Endothelial cell of umbilical vein (primary cell): Measurements from ENCODE around the gene FERMT2. TPM values are rescaled to one million over a fixed set of nuclear protein-coding genes. Genes with fewer than 3 reads are reported as not detected.

ENCODE experiments used
- BruUV-seq: library from RNA; stranded (reverse); fragments of 400-500 nt; replicated peaks from 2 replicates; lab custom pipeline; 2021; lab: Mats Ljungman, UMichigan
- CTCF ChIA-PET: fragments of 300-600, 350-600 bp; sonication (Branson Sonifier 250); formaldehyde crosslinking; loops from one replicate; lab custom pipeline; 2021; ENCODE audit warnings: antibody characterized with exemption, inconsistent platforms; lab: Charles Lee
- POLR2A ChIA-PET: fragments of 300-600, 350-600 bp; sonication (Branson Sonifier 250); formaldehyde crosslinking; loops from one replicate; lab custom pipeline; 2021; ENCODE audit warnings: antibody characterized with exemption, inconsistent platforms; lab: Charles Lee
- DNase-seq: peaks from one replicate; pipeline ENCODE4 v3.0.0-alpha.2; 2011; ENCODE audit warnings: low read depth, low spot score
- FAIRE-seq: peaks from 2 replicates; lab custom pipeline; 2011; peaks lifted over from hg19 to GRCh38; lab: Jason Lieb, UNC
- H2AFZ ChIP-seq: 2 replicates; pipeline ENCODE4 v1.6.0; 2012; ENCODE audit warnings: low read depth, low read length, control low read depth, inconsistent platforms
- H3K27ac ChIP-seq: 2 replicates; pipeline ENCODE4 v1.5.1; 2011; ENCODE audit warnings: low read depth, mild to moderate bottlenecking, control low read depth, low read length, moderate library complexity; ENCODE audit not compliant: insufficient read depth
- H3K27me3 ChIP-seq, 2 experiments: 2 replicates each; pipeline versions ENCODE4 v1.6.0 to v1.6.1; 2011; ENCODE audit warnings: low read length in 2 of 2, mixed read lengths in 1 of 2; ENCODE audit not compliant: control insufficient read depth in 2 of 2, insufficient read depth in 2 of 2
- H3K36me3 ChIP-seq, 2 experiments: 2 replicates in 1 of 2; 3 replicates in 1 of 2; pipeline ENCODE4 v1.5.1; 2011; ENCODE audit warnings: low read length in 2 of 2, mild to moderate bottlenecking in 1 of 2, moderate library complexity in 1 of 2; ENCODE audit not compliant: control insufficient read depth in 2 of 2, insufficient read depth in 2 of 2; ENCODE audit errors: extremely low read depth in 1 of 2
- H3K4me1 ChIP-seq: 3 replicates; pipeline ENCODE4 v1.5.1; 2011; ENCODE audit warnings: mild to moderate bottlenecking, low read length; ENCODE audit not compliant: control insufficient read depth, insufficient read depth; ENCODE audit errors: extremely low read depth
- H3K4me2 ChIP-seq: 2 replicates; pipeline ENCODE4 v1.6.1; 2011; ENCODE audit warnings: low read length, control low read depth, mixed read lengths; ENCODE audit not compliant: insufficient read depth
- H3K4me3 ChIP-seq, 3 experiments: fragments of 200-600 bp in 1 of 3; sonication (generic), shearing (Covaris generic) in 1 of 3; replicated peaks in 1 of 3; 2 replicates each; pipeline ENCODE4 v1.5.1; 2011 to 2016; ENCODE audit warnings: control low read depth in 3 of 3, low read length in 3 of 3, mild to moderate bottlenecking in 2 of 3, inconsistent platforms in 1 of 3, low read depth in 1 of 3, moderate library complexity in 1 of 3; ENCODE audit not compliant: insufficient read depth in 1 of 3
- H3K79me2 ChIP-seq: 2 replicates; pipeline ENCODE4 v1.6.0; 2012; ENCODE audit warnings: low read length, inconsistent platforms; ENCODE audit not compliant: control insufficient read depth, insufficient read depth
- H3K9ac ChIP-seq: replicated peaks from 2 replicates; pipeline ENCODE3; 2011; ENCODE audit warnings: low read length, control low read depth; ENCODE audit not compliant: insufficient read depth; ENCODE audit errors: extremely low read depth
- H3K9me1 ChIP-seq: replicated peaks from 3 replicates; pipeline ENCODE4 v1.6.0; 2011; ENCODE audit warnings: mild to moderate bottlenecking, low read length; ENCODE audit not compliant: control insufficient read depth, insufficient read depth; ENCODE audit errors: extremely low read depth
- H3K9me3 ChIP-seq: replicated peaks from 2 replicates; pipeline ENCODE4 v1.5.1; 2012; ENCODE audit warnings: low read length, inconsistent platforms; ENCODE audit not compliant: control insufficient read depth, insufficient read depth
- H4K20me1 ChIP-seq: replicated peaks from 2 replicates; pipeline ENCODE3; 2011; ENCODE audit warnings: mild to moderate bottlenecking, low read length; ENCODE audit not compliant: control insufficient read depth, insufficient read depth; ENCODE audit errors: extremely low read depth
- CTCF ChIP-seq, 2 donors: IDR thresholded peaks; 1 replicate in 1 of 2; 2 replicates in 1 of 2; pipeline ENCODE4 v1.5.1; 2011; ENCODE audit warnings: low read length in 2 of 2, mild to moderate bottlenecking in 2 of 2, moderate library complexity in 2 of 2, control low read depth in 1 of 2, inconsistent platforms in 1 of 2, low read depth in 1 of 2; ENCODE audit not compliant: insufficient read depth in 1 of 2; ENCODE audit errors: extremely low read depth in 1 of 2
- EZH2 ChIP-seq: IDR thresholded peaks from 2 replicates; pipeline ENCODE4 v1.6.1; 2012; ENCODE audit warnings: borderline replicate concordance, low read depth, mild to moderate bottlenecking, moderate library complexity, low read length, inconsistent platforms; ENCODE audit not compliant: severe bottlenecking
- FOS ChIP-seq: IDR thresholded peaks from 2 replicates; pipeline ENCODE4 v1.6.1; 2011; ENCODE audit warnings: mild to moderate bottlenecking, low read length, moderate library complexity, borderline replicate concordance; ENCODE audit not compliant: insufficient read depth
- GATA2 ChIP-seq: IDR thresholded peaks from 2 replicates; pipeline ENCODE4 v1.7.0; 2011; ENCODE audit warnings: low read depth, mild to moderate bottlenecking, moderate library complexity, mixed read lengths, low read length; ENCODE audit not compliant: insufficient read length, insufficient read depth
- JUN ChIP-seq: IDR thresholded peaks from 2 replicates; pipeline ENCODE4 v1.6.1; 2011; ENCODE audit warnings: borderline replicate concordance, low read depth; ENCODE audit not compliant: insufficient read length, insufficient read depth
- MAX ChIP-seq: IDR thresholded peaks from 2 replicates; pipeline ENCODE4 v1.6.1; 2011; ENCODE audit not compliant: insufficient read depth, insufficient read length
- MYC ChIP-seq: IDR thresholded peaks from one replicate; pipeline ENCODE4 v1.6.1; 2011; ENCODE audit warnings: mild to moderate bottlenecking, low read depth, low read length
- POLR2A ChIP-seq: IDR thresholded peaks from 2 replicates; pipeline ENCODE4 v1.6.1; 2012; ENCODE audit warnings: low read depth, mild to moderate bottlenecking, control low read depth, low read length
- POLR2AphosphoS5 ChIP-seq: IDR thresholded peaks from 2 replicates; pipeline ENCODE4 v1.6.1; 2012; ENCODE audit warnings: low read depth, mild to moderate bottlenecking, control low read depth, low read length, moderate library complexity; ENCODE audit not compliant: insufficient read depth
- dilution Hi-C: fragments of 300-500 bp; cut with MboI; formaldehyde crosslinking; loops from one replicate; pipeline ENCODE4 v1.15.0; 2019; ENCODE audit warnings: low sequenced_read_pairs; ENCODE audit not compliant: extremely low pct_ligation_motif_present
- intact Hi-C: fragments of 100-400 bp; cut with micrococcal nuclease; formaldehyde crosslinking; loops from one replicate; pipeline ENCODE4 v1.10.0; 2022
- polyA plus RNA-seq, 4 experiments: library from polyadenylated mRNA; depleted of rRNA in 3 of 4; stranded (reverse) in 3 of 4; unstranded in 1 of 4; fragments of >200 nt; gene quantifications; 2 replicates each; pipeline versions ENCODE4 v1.2.1 to v1.2.3, GENCODE V29; 2011 to 2012; ENCODE audit warnings: missing spikeins in 1 of 4
- total RNA-seq: library from RNA; stranded (reverse); gene quantifications from 2 replicates; pipeline ENCODE4 v1.2.3, GENCODE V29; 2021

The FERMT2 gene
- total and polyA plus RNA-seq, 2 donors (not counting 3 experiments of a cell fraction or from before 2014, with no cell fraction given): 58.7 to 108 TPM

- H3K9ac ChIP-seq: no peak overlapping the region
- ChIA-PET POLR2A (interaction anchor here (0.7 to 1.1 kb wide), 2 partner anchors 16 to 110 kb away, joined by 3 to 4 read pairs; no protein-coding TSS in a partner anchor), CTCF (interaction anchor here (0.9 to 2.0 kb wide), 5 partner anchors 10 to 128 kb away, joined by 3 to 6 read pairs (median 4); no protein-coding TSS in a partner anchor)
- intact Hi-C loops: no loop called here
- dilution Hi-C loops: no loop called here
- H3K27ac ChIP-seq: no peak overlapping the region
- no peaks in the 10 kb centered on the region for H3K4me1 ChIP-seq
- H2AFZ ChIP-seq: no peak overlapping the region
- DNase-seq (no peak), FAIRE-seq (no peak)
- TF ChIP-seq EZH2 (no peak), MAX (no peak), FOS (no peak), CTCF (IDR thresholded peaks at IDR 0.05; ENCODE audit: extremely low read depth in 1 of 2, insufficient read depth in 1 of 2, low read depth in 1 of 2, low read length in 2 of 2) (no peak), POLR2AphosphoS5 (no peak), JUN (no peak), GATA2 (no peak), POLR2A (no peak), MYC (no peak)
- H3K27me3 ChIP-seq: no peaks in the 10 kb centered on the region
- H4K20me1 ChIP-seq: peaks cover 20% of the 10 kb centered on the region
- no TSS peak for BruUV-seq
- H3K9me1 ChIP-seq: peaks cover 2% of the 10 kb centered on the region
- H3K4me3 ChIP-seq: no peak overlapping the region
- no peaks in the 10 kb centered on the region for H3K9me3 ChIP-seq
- H3K79me2 ChIP-seq: peaks cover 88% of the 10 kb centered on the region
- H3K36me3 ChIP-seq: no peaks in the 10 kb centered on the region
- H3K4me2 ChIP-seq: no peak overlapping the region
Measured at GRCh38 chr14:52934762-52935161, 16.1 kb downstream of the FERMT2 start.
